ENCODE measurements around the gene NEIL3.
A peak's percentile ranks its signal among the peaks of the same experiment; 100 is the strongest.

NEIL3 gene

GRCh38 chr4:177309522-177310371, at the start of gene NEIL3:
Gene NEIL3, plus strand, starts transcription at chr4:177309874. Its CDS starts 80 bp downstream, at chr4:177309954.
- DNase-seq = peak; percentile 61

GRCh38 chr4:177263818-177264217, 45.9 kb upstream of the NEIL3 start:
- no peak for DNase-seq

GRCh38 chr4:177264788-177265422, 44.8 kb upstream of the NEIL3 start:
- no peak for DNase-seq

- no peak for DNase-seq
Measured at GRCh38 chr4:177265729-177266128, 43.9 kb upstream of the NEIL3 start.

- no peak for DNase-seq
Measured at GRCh38 chr4:177266506-177266905, 43.2 kb upstream of the NEIL3 start.

GRCh38 chr4:177267911-177268310, 41.8 kb upstream of the NEIL3 start:
- no peak for DNase-seq

GRCh38 chr4:177271091-177271490, 38.6 kb upstream of the NEIL3 start:
- DNase-seq = no peak

- DNase-seq = no peak
Measured at GRCh38 chr4:177271915-177272766, 37.5 kb upstream of the NEIL3 start.

GRCh38 chr4:177275999-177276398, 33.7 kb upstream of the NEIL3 start:
- no peak for DNase-seq

GRCh38 chr4:177281351-177281909, 28.2 kb upstream of the NEIL3 start:
- no peak for DNase-seq

GRCh38 chr4:177282284-177282835, 27.3 kb upstream of the NEIL3 start:
- DNase-seq = no peak

- no peak for DNase-seq
Measured at GRCh38 chr4:177283167-177283566, 26.5 kb upstream of the NEIL3 start.

- DNase-seq = no peak
Measured at GRCh38 chr4:177285953-177286352, 23.7 kb upstream of the NEIL3 start.

GRCh38 chr4:177287255-177287654, 22.4 kb upstream of the NEIL3 start:
- DNase-seq = no peak

- DNase-seq = no peak
Measured at GRCh38 chr4:177288335-177288734, 21.3 kb upstream of the NEIL3 start.

GRCh38 chr4:177290780-177291179, 18.9 kb upstream of the NEIL3 start:
- no peak for DNase-seq

- DNase-seq = no peak
Measured at GRCh38 chr4:177292171-177292570, 17.5 kb upstream of the NEIL3 start.

GRCh38 chr4:177293208-177294033, 16.3 kb upstream of the NEIL3 start:
- DNase-seq = no peak

- no peak for DNase-seq
Measured at GRCh38 chr4:177297785-177298391, 11.8 kb upstream of the NEIL3 start.

- DNase-seq = no peak
Measured at GRCh38 chr4:177301126-177301639, 8.5 kb upstream of the NEIL3 start.

Measured in NCI-H1105 treated with DMSO at 0.1 percent for 48 hours (cell line).